NCI-H524 treated with DMSO at 0.1 percent for 48 hours (cell line): ENCODE data around the gene ARHGEF17.

Source experiments
- DNase-seq: peaks from one replicate; lab custom pipeline; 2025; lab: John Stamatoyannopoulos, UW

Gene ARHGEF17

DNA sequence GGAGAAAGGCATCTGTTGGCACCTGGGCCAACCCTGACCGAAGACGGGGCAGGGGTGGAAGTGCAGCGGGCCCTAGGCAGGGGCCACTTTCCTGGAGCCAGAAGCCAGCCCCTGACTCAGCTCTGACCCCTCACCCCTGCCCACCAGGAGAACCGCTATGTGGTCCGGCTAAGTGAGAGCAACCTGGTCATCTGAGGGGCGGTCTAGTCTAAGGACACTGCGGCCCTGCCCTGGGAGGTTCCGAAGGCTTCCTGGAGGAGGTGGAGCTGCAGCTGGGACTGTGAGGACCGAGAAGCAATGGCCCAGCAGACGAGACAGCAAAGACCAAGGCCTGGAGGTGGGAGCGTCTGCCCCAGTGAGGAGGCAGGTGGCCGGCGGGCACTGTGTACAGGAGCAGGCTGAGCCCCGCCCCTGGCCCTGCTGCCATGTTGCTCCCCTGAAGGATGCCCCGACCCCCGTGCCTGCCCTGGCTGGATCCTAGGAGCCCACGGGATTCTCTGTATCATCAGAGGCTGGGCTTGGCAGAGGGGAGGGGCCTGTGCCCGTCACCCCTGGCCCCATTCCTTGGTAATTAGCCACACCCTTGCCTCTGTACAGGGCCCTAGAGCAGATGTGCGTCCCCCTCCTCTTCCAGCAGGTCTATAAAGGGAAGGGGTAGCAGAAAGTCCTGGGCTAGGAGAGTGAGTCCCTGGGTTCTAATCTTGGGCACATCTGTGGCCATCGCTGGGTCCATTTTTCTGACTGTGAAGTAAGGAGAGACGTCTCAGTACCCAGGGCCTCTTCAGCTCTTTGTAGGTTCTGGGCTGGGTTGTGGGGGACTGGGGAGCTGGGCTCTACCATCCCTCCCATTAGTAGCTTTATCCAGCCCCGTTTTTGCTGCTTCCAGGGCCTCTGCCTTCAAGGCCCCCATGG is 87.5 kb downstream of the ARHGEF17 start:
- DNase-seq = no peak

DNA sequence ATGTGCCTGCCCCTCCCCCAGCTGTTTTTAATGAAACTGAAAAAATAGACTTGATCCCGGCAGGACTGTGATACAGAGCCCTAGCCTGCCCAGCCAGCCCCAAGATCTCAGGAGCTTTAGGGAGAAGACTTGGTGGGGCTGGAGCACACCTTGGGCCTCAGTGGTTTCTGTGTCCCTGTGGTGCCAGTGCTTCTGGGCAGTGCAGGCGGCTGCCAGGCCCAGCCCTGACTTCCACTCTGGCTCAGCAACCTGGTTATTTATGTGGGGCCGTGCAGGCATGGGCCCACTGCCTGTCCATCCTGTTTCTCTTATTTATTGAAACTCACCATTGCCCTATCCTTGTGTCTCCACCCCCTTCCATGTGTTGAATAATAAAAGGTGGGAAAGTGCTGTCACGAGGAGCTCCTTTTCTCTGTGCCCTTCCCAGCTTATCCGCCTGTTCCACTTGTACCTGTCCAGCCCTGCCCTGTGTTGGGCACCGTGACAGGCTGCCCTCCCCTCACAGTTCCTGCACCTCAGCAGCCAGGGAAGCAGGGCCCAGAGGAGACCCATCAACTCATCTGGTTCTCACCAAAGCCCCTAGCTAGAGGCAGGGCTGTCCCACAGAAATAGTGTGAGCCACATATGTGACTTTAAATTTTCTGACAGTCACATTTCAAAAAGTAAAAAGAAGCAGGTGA is 88.3 kb downstream of the ARHGEF17 start:
- no peak for DNase-seq

DNA sequence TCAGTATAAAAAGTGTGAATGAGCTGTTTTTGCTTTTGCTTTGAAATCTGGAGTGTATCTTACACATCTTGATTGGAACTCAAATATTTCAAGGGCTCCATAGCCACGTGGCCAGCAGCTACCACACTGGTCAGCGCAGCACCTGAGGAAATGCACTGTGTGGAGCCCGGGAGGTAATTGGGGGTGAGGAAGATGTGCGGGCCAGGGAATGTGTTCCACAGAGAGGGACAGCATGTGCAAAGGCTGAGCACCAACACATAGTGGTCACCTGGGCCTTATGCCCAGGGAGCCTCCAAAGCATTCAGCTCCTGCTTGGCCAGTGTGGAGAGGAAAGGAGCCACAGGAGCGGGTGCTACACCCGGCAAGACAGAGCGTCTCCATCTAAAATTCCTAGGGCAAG is 88.9 kb downstream of the ARHGEF17 start:
- DNase-seq = no peak

DNA sequence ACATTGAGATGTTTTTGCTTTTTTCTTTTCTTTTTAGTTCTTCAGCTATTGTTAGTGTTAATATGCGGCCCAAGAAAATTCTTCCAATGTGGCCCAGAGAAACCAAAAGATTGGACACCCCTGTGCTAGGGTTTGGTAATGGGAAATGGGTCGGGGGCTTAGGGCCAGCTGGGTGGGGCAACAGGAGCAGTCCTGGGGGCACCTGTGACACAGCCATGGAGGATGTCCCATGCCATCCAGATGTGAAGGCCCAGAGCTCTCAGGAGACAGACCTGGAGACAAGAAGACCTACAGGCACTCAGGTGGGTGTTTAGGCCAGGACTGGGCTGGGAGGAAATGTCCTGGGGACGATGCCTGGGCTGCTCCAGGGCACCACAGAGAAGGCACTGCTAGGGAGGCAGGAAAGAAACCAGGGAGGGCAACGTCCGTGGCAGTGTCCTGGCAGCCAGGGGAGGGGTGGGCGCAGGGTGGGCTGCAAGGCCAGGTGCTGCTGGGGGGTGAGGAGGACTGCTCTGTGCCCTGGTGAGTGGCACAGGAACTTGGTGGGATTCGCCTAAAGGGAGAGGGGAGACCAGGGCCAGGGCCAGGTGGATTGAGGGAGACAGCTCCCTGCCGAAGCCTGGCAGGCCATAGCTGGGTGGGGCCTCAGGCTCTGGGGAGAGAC is 89.5 kb downstream of the ARHGEF17 start:
- no peak for DNase-seq

DNA sequence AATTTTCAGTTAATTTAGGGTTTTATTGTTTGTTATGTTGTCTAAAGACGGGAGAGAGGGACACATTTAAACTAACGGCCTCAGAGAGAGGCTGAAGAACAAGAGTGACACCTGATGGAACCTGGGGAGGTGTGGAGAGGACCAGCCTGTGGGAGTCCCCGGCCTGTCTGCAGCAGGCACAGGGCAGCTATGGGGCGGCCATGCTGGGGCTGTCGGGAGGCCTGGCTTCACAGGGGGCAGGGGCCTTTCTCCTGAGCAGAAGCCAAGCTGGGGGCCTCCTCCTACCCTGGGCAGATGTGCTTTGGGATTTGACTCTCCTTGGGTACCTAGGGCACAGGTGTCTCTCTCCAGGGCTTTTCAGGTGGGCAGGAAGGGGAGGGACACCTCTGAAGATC is 90.1 kb downstream of the ARHGEF17 start:
- DNase-seq = no peak

DNA sequence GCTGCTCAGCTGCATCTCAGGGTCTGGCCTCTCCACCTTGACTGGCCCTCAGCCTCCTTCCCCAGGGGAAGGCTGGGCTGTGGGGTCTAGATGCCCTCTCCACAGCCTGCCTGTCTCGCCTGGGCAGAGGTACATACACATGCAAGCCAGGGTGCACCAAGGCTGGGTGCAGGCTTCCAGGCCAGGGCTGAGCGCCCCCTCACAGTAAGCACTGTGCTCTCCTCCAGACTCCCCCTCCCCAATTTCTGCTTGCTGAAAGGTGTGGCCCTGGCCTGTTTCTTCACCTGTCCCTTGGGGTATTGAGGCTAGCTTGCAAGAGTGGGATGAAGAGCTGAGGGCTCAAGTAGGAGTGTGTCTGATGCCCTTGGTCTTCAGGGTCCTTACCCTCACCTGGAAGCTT is 90.6 kb downstream of the ARHGEF17 start:
- no peak for DNase-seq

DNA sequence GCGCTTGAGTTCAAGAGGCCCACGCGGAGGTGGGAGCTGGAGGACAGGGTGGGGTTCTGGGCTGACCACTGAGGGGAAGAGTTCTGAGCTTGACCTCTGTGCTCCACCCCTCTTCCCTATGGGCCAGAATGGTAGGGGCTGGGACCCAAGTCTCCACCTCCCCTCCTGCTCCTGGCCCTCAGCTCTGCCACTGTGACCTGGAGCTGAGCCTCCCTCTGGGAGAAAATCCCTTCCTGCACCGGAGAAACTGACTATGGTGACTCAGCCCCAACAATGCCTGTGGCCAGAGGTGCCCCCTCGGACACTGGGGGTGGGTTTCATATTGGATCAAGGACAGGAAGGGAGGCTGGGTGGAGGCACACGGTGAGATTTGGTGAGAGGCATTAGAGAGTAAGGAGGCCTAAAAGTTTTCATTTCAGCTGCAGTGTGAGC is 91.1 kb downstream of the ARHGEF17 start:
- no peak for DNase-seq

DNA sequence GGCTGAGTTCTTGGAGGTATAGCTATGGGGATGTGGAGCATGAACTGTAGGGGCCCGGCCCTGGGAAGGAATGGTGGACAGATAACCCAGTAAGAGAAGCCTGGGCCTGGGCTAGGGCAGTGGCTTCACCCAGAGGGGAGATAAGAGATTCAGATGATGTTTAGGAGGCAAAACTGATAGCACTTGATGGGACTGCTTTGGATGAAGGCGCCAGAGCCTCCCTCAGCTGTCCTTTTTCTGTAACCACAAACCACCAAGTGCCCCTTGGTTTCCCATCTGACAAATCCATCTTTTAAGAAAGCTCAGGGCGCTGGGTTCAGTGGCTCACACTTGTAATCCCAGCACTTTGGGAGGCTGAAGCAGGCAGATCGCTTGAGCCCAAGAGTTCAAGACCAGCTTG is 91.6 kb downstream of the ARHGEF17 start:
- DNase-seq = no peak

DNA sequence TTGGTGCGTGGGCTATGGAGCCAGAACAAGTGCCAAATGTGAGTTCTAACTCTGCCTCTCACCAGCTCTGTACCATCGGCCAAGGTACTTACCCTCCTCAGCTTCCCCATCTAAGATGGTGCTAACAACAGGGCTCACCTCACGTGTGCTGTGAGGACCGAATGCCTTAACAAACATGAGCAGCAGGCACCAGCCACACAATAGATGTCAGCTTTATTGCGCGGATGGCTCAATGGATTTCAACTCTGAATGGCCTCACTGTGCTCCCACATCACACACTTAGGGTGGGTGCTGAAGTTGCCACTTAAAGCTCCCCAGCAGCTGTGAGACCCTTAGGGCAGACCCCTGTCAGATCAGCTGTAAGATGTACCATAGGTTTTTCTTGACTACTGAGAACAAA is 92.2 kb downstream of the ARHGEF17 start:
- DNase-seq = no peak

DNA sequence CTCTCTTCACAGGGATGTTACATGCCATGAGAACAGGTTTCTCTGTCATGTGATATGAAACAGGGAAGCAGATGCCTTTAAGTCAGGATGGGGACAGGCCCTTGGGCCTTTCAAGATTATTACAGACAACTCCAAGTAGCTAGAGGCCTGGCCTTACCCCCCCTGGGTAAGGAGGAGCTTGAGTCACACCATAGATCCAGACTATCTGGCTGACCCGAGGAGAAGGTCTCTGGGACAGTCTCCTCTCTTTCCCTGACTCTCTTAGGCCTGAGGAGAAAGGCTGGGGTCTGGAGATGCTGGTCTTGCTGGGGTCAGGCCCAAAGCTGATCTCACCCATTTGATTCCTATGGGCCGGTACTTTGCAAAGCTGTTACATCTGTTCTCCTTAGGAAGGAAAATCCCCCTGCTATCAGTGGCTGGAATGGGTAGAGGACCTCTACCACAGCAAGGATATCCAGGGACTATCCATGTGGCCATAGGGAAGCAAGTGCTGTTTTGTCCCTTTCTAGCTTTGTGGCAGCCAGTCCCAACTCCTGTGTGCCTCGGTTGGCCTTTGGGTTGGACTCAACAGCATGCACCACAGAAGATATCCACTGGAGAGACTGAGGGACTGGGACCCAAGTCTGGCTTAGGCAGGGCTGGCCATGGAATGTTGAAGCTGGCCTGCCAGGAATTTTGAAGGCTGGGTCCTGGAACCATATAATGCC is 93.3 kb downstream of the ARHGEF17 start:
- DNase-seq = no peak

DNA sequence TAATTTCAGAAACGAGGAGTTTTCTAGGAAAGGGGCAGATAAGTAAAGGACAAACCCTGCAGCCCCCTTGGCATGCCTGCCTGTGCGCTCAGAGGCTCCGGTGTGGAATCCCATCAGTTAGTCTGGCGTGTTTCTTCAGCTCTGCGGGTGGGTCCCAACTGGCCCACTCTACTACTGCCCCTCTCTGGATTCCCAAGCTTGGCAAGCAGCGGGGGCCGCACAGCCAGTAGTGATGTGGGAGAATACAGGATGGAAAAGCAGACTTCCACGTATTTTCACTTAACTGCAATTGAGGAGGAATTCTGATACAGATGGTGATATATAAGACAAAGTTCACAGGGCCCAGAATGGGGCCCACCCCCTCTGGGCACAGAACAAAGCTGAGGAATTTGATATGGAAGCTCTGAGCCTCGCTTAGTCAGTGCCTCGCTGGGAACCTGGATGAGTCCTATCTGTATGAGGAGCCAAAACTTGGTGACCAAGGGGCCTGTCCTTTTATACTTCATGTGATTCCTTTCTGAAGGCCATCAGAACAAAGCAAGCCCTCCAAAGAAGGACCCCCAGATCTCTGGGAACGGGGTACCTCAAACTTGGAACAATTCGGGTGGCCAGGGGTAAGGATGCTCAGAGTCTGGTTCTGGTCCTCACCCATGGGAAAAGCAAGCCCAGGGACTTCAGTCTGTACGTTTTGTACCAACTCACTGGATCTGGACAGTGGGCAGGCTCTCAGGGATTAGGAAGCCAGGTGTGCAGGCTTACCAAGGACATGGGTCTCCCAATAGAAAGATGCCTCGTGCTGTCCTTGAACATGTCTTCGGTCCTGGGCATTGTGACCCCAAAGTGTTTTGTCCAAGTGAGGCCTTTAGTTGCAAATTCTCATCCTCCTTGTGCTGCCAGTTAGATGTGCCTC is 94.1 kb downstream of the ARHGEF17 start:
- DNase-seq = no peak

DNA sequence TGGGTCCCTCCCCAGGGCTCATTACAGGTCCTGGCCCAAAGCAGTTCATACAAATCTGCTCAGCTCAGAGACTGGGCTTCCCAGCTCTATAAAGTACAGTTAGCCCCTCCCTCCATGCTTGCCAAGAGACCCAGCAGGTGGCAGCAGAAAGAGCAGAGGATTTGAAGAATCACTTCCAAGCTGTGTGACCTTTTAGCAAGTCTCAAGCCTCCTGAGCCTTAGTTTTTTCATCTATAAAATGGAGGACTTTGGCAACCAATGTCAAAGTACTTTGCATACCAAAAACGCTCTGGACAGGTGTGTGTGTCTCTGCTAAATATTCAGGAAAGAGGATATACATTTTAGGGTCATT is 94.7 kb downstream of the ARHGEF17 start:
- no peak for DNase-seq

DNA sequence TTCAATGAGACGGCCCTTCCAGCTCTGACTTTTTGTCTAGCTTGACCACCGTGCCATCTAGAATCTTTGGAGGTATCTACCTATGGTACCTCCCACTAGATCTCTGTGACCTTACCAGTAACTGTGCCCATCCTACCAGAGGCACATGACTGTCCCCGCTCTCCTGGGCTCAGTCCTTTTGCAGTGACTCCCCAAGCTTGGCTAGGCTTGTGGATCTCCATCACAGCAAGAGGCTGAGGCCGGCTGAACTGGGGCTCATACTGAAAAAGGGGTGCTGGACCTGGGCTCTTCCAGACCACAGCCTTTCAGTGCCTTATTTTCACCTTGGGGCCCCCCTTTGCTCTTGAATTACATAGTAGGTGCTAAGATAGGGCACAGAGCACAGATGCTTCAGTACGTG is 95.5 kb downstream of the ARHGEF17 start:
- no peak for DNase-seq

DNA sequence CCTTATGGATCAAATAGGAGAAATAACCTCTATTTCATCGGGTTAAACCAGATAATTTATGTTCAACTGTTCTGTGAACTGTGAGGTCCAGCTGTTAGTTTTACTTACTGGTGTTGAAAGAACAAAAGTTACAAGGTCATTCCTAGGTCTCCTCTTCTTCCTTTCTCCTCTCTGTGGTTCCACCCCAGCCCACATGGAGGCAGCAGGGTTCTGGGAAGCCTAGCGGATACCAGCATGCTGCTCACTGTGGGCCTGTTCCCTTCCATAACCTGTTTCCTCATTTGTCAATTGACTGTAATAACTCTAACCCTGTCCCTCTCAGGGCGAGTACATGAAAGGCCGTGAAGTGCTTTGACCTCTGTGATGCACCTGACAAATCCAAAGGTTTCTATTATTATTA is 96.0 kb downstream of the ARHGEF17 start:
- DNase-seq = no peak

DNA sequence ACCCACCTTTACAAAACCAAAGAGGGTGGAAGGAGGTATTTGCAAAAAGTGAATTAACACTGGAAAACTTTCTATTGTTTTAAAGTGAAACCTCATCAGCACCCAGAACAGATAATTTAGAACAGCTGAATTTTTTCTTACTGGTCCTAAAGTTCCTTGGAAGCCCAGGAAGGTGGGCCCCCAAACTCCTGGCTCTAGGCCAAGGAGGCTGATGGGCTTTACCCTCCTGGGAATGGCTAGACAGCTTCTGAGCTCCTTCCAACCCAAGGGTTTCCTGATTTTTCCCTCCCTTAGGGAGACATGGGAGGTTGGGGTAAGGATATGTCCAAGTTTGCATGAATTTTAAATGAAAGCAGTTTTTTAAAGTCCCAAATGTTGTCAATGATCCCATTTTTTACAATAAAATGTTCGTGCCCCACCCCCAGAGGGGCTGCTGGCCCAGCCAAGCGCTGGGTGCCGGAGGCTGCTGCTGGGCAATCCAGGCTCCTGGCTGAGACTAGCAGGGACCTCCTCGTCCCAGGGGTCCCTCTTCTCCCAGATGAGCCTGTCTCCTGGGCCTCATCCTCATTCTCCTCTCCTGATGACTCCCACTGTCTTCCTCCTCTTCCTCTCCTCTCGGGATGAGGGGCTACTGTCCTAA is 96.5 kb downstream of the ARHGEF17 start:
- no peak for DNase-seq

DNA sequence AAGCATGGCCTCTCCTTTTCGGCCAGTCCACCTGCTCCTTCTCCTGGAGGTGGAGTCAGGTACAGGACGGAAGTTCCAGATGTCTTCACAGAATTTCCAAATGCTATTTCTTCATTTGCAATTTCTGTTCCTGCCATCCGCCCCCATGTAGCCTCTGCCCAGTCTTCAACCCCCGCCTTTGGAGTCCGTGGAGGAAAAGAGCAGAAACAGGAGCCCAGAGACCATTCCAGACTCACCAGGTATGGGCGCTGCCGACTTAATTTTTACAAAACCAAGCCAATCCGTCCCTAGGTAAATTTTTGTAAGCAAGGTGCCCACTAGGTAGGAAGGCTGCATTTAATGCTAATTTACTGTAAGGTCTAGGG is 97.1 kb downstream of the ARHGEF17 start:
- DNase-seq = no peak

DNA sequence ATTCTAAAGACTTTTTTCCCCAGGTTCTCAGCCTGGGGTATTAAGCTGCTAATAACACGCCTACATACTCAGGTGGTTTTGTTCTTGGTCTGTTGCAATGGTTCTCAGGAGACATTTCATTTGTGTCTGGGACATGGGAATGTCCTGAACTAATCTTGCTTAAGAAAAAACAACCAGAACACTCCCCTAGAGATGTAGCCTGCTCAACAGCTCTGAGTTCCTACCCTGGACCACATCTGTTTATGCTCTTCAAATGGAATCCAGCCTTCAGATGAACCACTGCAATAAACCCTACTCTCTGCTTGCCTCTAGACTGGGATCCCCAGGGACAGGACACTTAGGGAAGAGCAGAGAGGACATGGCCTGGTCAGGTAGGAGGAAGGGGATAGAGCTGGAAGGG is 98.1 kb downstream of the ARHGEF17 start:
- no peak for DNase-seq

DNA sequence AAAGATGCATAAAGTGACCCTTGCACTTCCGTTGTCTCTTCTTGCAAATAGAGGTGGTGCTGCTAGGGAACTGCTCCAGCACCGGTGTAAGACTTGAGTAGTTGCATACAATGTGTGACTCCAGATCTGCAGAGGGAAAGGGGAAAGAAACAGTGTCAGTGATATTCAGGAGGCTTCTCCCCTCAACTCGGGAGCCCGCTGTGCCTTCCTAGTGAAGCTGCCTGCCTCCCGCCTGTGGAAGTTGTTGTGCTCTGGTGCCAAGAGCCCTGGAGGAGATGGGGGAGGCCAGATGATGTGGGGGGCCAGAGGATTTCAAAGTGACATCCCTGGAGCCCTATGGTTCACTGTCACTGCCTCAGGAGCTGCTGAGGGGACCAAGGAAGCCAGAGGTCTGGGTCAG is 98.5 kb downstream of the ARHGEF17 start:
- no peak for DNase-seq

DNA sequence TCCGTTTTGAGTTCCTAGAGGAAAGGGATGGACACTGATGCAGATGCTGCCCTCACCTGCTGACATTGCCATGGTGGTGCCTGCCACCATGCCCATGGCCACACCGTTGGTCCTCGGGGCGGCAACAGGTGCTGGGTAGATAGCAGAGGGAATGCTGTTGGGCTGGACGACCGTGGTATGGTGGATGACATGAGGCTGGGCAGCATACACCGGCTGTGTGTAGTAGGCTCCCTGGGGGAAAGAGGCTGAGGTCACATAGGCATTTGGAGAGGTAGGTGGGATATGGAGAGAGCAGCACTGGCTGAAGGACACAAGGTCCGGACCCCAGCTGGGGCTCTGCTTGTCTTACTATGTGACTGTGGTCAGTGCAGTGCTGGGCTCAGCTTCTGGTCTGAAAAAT is 101.4 kb downstream of the ARHGEF17 start:
- no peak for DNase-seq

DNA sequence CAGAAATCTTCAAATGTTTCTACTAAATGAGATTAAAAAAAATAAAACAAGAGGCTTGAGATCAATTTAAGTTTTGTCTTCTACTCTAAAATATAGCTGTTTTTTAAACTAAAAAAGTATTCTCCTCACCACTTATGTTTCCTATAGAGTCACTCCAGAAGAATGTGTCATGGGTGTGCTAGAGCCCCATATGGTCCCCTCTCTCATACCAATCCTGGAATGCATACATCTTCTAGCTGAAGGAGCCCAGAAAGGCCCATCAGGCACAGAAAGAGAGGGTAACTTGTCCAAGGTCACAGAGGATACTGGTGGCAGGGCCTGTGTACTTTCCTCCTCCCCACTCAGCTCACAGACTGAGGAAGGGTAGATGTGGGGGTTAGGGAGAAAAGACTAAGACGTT is 102.6 kb downstream of the ARHGEF17 start:
- no peak for DNase-seq

DNA sequence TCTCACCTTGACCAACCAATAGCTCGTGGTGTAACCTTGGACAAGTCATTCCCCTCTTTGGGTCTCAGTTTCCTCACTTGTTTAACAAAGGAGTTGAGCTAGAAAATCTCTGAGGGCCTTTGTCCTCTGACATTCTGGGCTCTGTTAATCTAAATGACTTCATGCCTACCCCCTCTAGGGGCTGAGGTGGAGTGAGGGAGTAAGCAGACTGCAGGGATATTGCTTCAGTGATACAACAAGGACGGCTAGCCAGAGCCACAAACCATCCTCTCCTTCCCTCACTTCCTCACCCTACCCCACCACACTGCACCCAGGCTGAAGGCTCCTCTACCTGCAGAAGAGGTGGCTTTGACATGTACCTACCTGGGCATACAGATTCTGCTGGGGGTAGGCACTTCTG is 103.0 kb downstream of the ARHGEF17 start:
- DNase-seq = no peak
